ENCODE measurements around the gene ZSWIM6.
A peak's percentile ranks its signal among the peaks of the same experiment; 100 is the strongest.

Gene ZSWIM6

DNA sequence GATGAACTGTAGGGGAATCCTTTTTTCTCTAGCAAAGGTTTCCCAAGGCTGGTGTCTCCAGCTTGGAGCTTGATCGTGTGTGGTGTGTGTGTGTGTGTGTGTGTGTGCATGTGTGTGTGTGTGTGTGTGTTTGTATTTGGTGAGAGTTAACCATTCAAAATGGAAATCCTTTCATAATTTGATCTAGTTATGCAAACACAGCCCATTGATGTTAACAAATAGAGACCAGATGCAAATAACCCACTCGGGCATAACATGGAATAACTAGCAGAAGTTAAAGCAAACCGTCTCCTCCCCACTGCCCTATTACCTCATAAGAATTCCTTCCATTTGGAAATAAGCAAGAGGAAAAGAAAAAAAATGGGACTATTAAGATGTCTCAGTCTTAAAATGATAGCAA lies 24.9 kb upstream of the ZSWIM6 start:
- H3K4me1 ChIP-seq (ENCODE audit: control insufficient read depth, insufficient read depth, low read length) = peaks cover 15% of the 10 kb centered on the region
- H3K36me3 ChIP-seq (ENCODE audit: control insufficient read depth in 2 of 2, insufficient read depth in 2 of 2, low read length in 2 of 2) = no peaks in the 10 kb centered on the region
- no peak overlapping the region for H3K4me3 ChIP-seq (ENCODE audit: low read length in 2 of 2)

DNA sequence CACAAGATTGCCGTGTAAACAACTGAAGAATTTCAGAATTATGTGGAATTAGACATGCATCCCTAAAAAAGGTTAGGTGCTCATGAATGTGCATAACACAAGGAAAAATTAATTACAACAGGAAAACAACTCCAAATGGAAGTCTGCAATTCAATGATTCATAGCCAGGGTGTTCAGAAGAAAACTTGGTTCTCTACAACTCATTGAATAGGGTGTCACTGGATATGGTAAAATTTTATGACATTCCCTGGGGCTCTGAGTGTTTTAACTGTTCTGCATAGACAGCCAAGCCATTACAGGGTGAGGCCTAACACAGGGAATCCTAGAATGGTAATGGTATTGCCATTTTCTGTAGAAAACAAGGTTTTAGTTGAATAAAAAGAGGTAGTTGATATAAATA lies 24.4 kb upstream of the ZSWIM6 start:
- H3K9me3 ChIP-seq (ENCODE audit: control insufficient read depth in 2 of 2, low read length in 2 of 2) = no peaks in the 10 kb centered on the region
- no peak overlapping the region for H3K27ac ChIP-seq (ENCODE audit: low read length)
- no peaks in the 10 kb centered on the region for H3K27me3 ChIP-seq (ENCODE audit: control insufficient read depth in 1 of 2, insufficient read depth in 2 of 2, low read length in 2 of 2)
- no peak overlapping the region for H3K4me3 ChIP-seq (ENCODE audit: low read length in 2 of 2)
- H3K9ac ChIP-seq (ENCODE audit: low read length in 2 of 2) = no peak overlapping the region
- H3K4me1 ChIP-seq (ENCODE audit: control insufficient read depth, insufficient read depth, low read length) = peaks cover 13% of the 10 kb centered on the region
- H3K36me3 ChIP-seq (ENCODE audit: control insufficient read depth in 2 of 2, insufficient read depth in 2 of 2, low read length in 2 of 2) = no peaks in the 10 kb centered on the region

More for the DNA sequence above, 24.9 kb upstream of the ZSWIM6 start:
- Histone ChIP-seq H3K27me3 (ENCODE audit: control insufficient read depth in 1 of 2, insufficient read depth in 2 of 2, low read length in 2 of 2) (no peaks in the 10 kb centered on the region), H3K27ac (ENCODE audit: low read length) (no peak overlapping the region), H3K9ac (ENCODE audit: low read length in 2 of 2) (no peak overlapping the region), H3K9me3 (ENCODE audit: control insufficient read depth in 2 of 2, low read length in 2 of 2) (no peaks in the 10 kb centered on the region)

DNA sequence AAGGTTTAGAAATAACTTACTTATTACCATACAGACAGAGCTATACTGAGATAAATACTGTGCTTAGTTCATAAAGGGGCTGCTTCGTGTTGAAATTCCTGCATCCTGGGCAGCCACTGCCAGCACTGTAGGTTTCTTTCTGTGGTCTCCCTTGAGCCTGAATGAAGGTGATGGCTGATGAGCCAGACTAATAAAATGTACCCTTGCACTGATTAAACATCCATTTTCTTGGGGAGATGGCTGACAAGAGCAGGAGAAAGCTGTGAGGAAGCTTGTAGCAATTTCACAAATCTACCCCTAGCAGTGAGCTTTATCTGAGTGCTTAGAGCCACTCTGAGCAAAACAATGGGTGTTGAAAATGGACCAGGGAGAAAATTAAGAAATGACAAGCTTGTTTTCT lies 23.3 kb upstream of the ZSWIM6 start:
- Histone ChIP-seq H3K9ac (ENCODE audit: low read length in 2 of 2) (no peak overlapping the region), H3K36me3 (ENCODE audit: control insufficient read depth in 2 of 2, insufficient read depth in 2 of 2, low read length in 2 of 2) (no peaks in the 10 kb centered on the region), H3K27ac (ENCODE audit: low read length) (no peak overlapping the region), H3K27me3 (ENCODE audit: control insufficient read depth in 1 of 2, insufficient read depth in 2 of 2, low read length in 2 of 2) (no peaks in the 10 kb centered on the region), H3K4me1 (ENCODE audit: control insufficient read depth, insufficient read depth, low read length) (peaks cover 10% of the 10 kb centered on the region), H3K9me3 (ENCODE audit: control insufficient read depth in 2 of 2, low read length in 2 of 2) (no peaks in the 10 kb centered on the region), H3K4me3 (ENCODE audit: low read length in 2 of 2) (no peak overlapping the region)

DNA sequence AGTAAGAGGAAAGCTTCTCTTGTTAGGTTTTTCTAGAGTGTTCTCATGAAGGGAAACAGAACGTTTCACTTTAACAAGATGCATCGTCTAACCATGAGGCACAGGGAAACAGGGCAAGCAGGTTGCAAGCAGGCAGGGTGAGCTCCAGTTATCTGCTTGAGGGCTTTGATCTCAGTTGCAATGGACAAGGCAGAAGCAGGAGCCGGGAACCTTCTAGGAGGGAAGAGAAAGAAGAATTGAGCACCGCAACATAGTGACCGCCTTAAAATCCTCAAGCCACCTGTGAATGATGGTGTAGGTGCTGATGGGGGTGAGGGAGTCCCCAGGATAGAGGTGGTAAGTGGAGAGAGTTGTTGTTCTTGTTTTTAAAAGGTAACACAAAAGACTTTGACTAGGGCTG lies 22.9 kb upstream of the ZSWIM6 start:
- no peak overlapping the region for H3K27ac ChIP-seq (ENCODE audit: low read length)
- H3K27me3 ChIP-seq (ENCODE audit: control insufficient read depth in 1 of 2, insufficient read depth in 2 of 2, low read length in 2 of 2) = no peaks in the 10 kb centered on the region
- H3K4me3 ChIP-seq (ENCODE audit: low read length in 2 of 2) = no peak overlapping the region
- no peaks in the 10 kb centered on the region for H3K9me3 ChIP-seq (ENCODE audit: control insufficient read depth in 2 of 2, low read length in 2 of 2)
- H3K9ac ChIP-seq (ENCODE audit: low read length in 2 of 2) = no peak overlapping the region
- H3K36me3 ChIP-seq (ENCODE audit: control insufficient read depth in 2 of 2, insufficient read depth in 2 of 2, low read length in 2 of 2) = no peaks in the 10 kb centered on the region
- peaks cover 12% of the 10 kb centered on the region for H3K4me1 ChIP-seq (ENCODE audit: control insufficient read depth, insufficient read depth, low read length)

DNA sequence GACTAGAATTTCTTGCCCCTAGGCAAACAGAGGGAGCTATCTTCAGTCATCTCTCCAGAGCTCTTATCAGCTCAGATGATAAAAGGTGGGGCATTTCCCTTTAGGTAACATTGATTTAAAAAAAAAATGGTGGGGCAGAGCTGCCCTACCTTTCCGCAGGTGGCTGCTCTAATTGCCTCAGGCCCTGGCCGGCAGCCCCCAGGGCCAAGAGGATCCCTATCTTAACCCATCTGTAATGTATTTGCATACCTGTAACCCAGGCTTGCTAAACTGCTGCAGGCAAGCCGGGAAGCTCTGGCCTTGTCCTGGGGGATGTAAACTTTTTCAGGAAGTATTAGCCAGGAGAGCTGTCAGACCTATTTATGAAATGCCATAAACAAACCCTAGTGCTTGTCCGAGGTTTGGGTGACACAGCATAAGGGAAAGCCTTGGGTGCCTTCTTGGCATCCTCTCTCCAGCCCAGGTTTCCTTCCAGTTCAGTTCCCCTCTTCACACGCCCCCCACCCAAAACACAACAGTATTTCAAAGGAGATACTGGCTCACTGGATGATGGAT lies 20.9 kb upstream of the ZSWIM6 start:
- H3K9ac ChIP-seq (ENCODE audit: low read length in 2 of 2) = no peak overlapping the region
- no peaks in the 10 kb centered on the region for H3K27me3 ChIP-seq (ENCODE audit: control insufficient read depth in 1 of 2, insufficient read depth in 2 of 2, low read length in 2 of 2)
- H3K9me3 ChIP-seq (ENCODE audit: control insufficient read depth in 2 of 2, low read length in 2 of 2) = no peaks in the 10 kb centered on the region
- H3K27ac ChIP-seq (ENCODE audit: low read length) = no peak overlapping the region
- H3K4me3 ChIP-seq (ENCODE audit: low read length in 2 of 2) = no peak overlapping the region
- no peaks in the 10 kb centered on the region for H3K36me3 ChIP-seq (ENCODE audit: control insufficient read depth in 2 of 2, insufficient read depth in 2 of 2, low read length in 2 of 2)
- H3K4me1 ChIP-seq (ENCODE audit: control insufficient read depth, insufficient read depth, low read length) = peaks cover 12% of the 10 kb centered on the region

DNA sequence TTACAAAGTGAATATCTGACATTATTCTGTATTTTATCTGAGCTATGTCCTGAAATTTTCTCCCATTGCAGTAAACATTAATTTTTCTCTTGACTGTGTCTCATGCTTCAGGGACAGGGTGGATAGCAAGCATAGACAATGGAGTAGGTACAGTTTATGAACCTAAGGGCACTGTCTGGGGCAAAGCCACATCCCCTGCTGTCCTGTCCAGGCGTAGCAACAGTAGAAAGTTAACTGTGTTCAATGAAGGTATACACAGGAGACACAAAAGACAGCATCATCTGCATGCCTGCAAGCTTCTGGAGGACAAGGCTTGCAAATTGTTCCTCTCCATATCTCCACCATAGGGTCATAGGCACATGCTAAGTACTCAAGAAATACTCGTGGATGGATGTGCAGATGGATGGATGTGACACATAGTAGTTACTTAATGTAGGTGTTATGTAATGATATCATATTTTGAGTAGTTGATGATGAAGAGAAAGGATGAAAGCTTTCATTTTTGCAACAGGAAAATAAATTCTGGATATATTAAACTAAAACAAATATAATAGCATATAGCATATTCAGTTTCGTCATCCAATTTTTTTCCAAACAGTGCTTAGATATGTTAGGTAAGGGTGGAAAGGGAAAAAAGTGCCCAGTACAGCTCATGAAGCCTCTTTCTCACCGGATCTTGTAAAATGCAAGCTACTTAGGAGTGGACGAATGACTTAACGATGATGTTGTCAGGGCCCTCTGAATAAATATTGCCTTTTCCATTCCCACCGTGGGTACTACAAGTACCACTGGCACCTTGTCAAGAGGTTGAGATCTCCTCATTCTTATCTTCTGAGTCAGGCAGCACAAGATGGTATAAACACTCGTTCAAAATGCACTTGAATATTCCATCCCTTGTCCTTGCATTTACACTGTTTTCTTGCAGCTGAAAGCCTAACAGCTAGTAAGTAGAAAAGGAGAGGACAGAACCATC lies 19.9 kb upstream of the ZSWIM6 start:
- no peaks in the 10 kb centered on the region for H3K36me3 ChIP-seq (ENCODE audit: control insufficient read depth in 2 of 2, insufficient read depth in 2 of 2, low read length in 2 of 2)
- H3K9me3 ChIP-seq (ENCODE audit: control insufficient read depth in 2 of 2, low read length in 2 of 2) = no peaks in the 10 kb centered on the region
- peak overlapping the region; percentile 18 for H3K27ac ChIP-seq (ENCODE audit: low read length)
- no peak overlapping the region for H3K4me3 ChIP-seq (ENCODE audit: low read length in 2 of 2)
- H3K4me1 ChIP-seq (ENCODE audit: control insufficient read depth, insufficient read depth, low read length) = peaks cover 12% of the 10 kb centered on the region
- no peaks in the 10 kb centered on the region for H3K27me3 ChIP-seq (ENCODE audit: control insufficient read depth in 1 of 2, insufficient read depth in 2 of 2, low read length in 2 of 2)
- peak overlapping the region in 1 of 2 donors; percentile 25 for H3K9ac ChIP-seq (ENCODE audit: low read length in 2 of 2)

DNA sequence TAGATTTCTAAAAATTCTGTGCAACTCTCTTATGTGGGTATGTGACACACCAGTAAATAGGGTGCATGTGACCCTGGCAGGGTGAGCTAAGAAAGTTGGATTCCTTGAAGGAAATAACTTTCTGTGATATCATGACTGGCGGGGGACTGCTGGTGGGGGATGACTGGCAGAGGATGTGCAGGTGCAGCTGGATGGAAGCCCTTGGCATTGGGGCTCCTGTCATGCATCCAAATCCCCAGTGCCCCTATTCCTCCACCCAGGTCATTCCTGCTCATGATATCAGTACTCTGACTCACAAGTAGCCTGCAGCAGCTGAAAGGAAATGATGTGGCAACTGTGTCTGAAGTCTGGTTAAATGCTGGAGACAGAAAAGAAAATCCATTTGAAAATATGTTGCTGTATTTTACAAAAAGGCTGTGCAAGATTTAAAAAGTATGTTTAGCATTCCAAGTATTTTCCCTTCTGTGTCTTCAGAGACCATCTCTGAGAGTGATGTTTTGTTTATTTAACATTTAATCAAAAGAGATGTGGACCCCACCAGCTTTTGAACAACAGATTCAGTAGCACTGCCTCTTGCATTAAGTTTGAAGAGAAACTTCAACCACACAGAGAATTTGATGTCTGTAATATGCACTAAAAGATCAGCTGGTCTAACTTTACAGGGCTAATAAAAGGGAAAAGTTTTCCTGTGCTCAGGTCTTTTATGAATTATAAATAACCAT lies 17.9 kb upstream of the ZSWIM6 start:
- H3K4me1 ChIP-seq (ENCODE audit: control insufficient read depth, insufficient read depth, low read length) = peaks cover 16% of the 10 kb centered on the region
- no peak overlapping the region for H3K4me3 ChIP-seq (ENCODE audit: low read length in 2 of 2)
- H3K27me3 ChIP-seq (ENCODE audit: control insufficient read depth in 1 of 2, insufficient read depth in 2 of 2, low read length in 2 of 2) = no peaks in the 10 kb centered on the region
- H3K9me3 ChIP-seq (ENCODE audit: control insufficient read depth in 2 of 2, low read length in 2 of 2) = no peaks in the 10 kb centered on the region
- H3K9ac ChIP-seq (ENCODE audit: low read length in 2 of 2) = no peak overlapping the region
- H3K27ac ChIP-seq (ENCODE audit: low read length) = no peak overlapping the region
- H3K36me3 ChIP-seq (ENCODE audit: control insufficient read depth in 2 of 2, insufficient read depth in 2 of 2, low read length in 2 of 2) = no peaks in the 10 kb centered on the region

DNA sequence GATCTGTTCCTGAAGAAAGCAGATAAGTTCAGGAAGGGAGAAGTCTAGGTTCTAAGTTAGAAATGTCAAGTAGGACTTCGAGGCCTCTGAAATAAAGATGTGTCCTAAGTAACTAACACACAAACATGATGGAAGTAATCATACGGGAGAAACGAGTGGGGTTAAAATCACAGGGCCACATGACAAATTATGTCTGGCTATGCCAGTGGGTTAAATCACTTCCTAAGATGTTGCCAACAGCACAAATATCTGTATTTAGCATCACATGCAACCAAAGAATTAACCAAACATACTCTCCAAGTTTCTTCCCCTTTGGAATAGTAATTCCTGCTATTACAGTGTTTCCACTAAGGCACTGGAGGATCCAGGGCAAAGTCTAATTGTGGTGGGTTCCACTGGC lies 13.7 kb upstream of the ZSWIM6 start:
- Histone ChIP-seq H3K9ac (ENCODE audit: low read length in 2 of 2) (no peak overlapping the region), H3K27ac (ENCODE audit: low read length) (no peak overlapping the region), H3K4me3 (ENCODE audit: low read length in 2 of 2) (no peak overlapping the region)

DNA sequence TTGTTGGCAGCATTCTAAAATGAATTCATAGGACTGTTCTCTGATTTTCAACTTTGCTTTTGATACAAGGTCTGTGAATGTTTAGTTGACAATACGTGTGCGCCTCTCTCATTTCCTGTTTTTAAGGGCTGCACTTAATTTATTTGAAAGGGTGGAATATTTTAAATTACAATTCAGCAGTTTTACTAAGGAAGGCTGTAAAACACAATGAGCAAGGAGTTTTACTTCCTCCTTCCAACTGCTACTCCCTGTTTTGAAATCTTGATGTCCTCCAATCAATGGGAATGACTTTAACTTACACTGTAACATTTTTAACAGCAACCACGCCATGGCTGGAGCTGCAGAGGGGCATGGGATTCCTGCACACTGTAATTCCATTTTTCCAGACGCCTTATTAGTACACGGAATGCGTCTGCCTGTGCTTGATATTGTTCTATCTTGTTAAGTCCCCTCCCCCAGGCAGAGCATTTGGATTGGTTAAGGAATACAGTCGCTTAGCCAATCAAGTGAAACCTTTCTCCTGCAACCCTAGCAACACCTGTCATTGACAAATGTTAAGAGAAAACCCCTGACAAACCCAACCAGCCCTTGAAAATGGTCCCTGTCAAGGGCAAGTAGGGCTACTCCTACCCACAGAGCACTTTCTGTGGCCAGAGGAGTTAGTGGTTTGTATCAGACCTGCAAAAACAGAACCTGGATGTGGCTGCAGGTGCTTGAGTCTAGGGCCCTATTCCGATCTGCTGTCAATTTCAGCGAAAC lies 12.5 kb upstream of the ZSWIM6 start:
- H3K4me3 ChIP-seq (ENCODE audit: low read length in 2 of 2) = no peak overlapping the region
- peaks cover 11% of the 10 kb centered on the region for H3K4me1 ChIP-seq (ENCODE audit: control insufficient read depth, insufficient read depth, low read length)

More for the DNA sequence above, 13.7 kb upstream of the ZSWIM6 start:
- Histone ChIP-seq H3K36me3 (ENCODE audit: control insufficient read depth in 2 of 2, insufficient read depth in 2 of 2, low read length in 2 of 2) (no peaks in the 10 kb centered on the region), H3K4me1 (ENCODE audit: control insufficient read depth, insufficient read depth, low read length) (peaks cover 13% of the 10 kb centered on the region), H3K9me3 (ENCODE audit: control insufficient read depth in 2 of 2, low read length in 2 of 2) (no peaks in the 10 kb centered on the region), H3K27me3 (ENCODE audit: control insufficient read depth in 1 of 2, insufficient read depth in 2 of 2, low read length in 2 of 2) (no peaks in the 10 kb centered on the region)

DNA sequence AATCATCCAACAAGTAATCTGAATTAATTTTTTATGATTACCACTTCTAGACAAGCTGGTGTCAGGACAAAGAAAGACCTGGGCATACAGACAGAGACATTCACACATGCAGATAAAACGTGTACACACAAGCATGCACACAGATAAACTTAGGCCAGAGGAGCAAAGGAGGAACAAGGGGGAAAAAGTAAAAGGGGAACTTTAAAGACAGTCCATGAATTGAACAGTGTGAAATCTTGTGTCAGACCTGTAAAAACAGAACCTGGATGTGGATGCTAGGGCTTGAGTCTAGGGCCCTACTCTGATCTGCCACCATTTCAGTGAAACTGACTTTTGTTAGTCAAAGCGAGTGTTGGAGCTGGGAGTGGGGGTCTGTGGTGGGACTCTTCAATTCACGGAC lies 11.2 kb upstream of the ZSWIM6 start:
- Histone ChIP-seq H3K4me1 (ENCODE audit: control insufficient read depth, insufficient read depth, low read length) (peaks cover 11% of the 10 kb centered on the region), H3K9me3 (ENCODE audit: control insufficient read depth in 2 of 2, low read length in 2 of 2) (no peaks in the 10 kb centered on the region), H3K27me3 (ENCODE audit: control insufficient read depth in 1 of 2, insufficient read depth in 2 of 2, low read length in 2 of 2) (no peaks in the 10 kb centered on the region), H3K36me3 (ENCODE audit: control insufficient read depth in 2 of 2, insufficient read depth in 2 of 2, low read length in 2 of 2) (no peaks in the 10 kb centered on the region), H3K27ac (ENCODE audit: low read length) (no peak overlapping the region), H3K9ac (ENCODE audit: low read length in 2 of 2) (no peak overlapping the region), H3K4me3 (ENCODE audit: low read length in 2 of 2) (no peak overlapping the region)

More for the DNA sequence above, 12.5 kb upstream of the ZSWIM6 start:
- Histone ChIP-seq H3K27me3 (ENCODE audit: control insufficient read depth in 1 of 2, insufficient read depth in 2 of 2, low read length in 2 of 2) (no peaks in the 10 kb centered on the region), H3K9ac (ENCODE audit: low read length in 2 of 2) (no peak overlapping the region), H3K36me3 (ENCODE audit: control insufficient read depth in 2 of 2, insufficient read depth in 2 of 2, low read length in 2 of 2) (no peaks in the 10 kb centered on the region), H3K9me3 (ENCODE audit: control insufficient read depth in 2 of 2, low read length in 2 of 2) (no peaks in the 10 kb centered on the region), H3K27ac (ENCODE audit: low read length) (peak overlapping the region; percentile 3)

Measured in stomach smooth muscle (tissue), 2 donors.